Dedifferentiated amniotic fluid mesenchymal stem cell (primary cell): Measurements from ENCODE around the gene C16orf96.

Source experiments
- DNase-seq: peaks from one replicate; pipeline ENCODE4 v3.0.0-alpha.2; 2016; ENCODE audit errors: extremely low spot score

C16orf96 gene

DNA sequence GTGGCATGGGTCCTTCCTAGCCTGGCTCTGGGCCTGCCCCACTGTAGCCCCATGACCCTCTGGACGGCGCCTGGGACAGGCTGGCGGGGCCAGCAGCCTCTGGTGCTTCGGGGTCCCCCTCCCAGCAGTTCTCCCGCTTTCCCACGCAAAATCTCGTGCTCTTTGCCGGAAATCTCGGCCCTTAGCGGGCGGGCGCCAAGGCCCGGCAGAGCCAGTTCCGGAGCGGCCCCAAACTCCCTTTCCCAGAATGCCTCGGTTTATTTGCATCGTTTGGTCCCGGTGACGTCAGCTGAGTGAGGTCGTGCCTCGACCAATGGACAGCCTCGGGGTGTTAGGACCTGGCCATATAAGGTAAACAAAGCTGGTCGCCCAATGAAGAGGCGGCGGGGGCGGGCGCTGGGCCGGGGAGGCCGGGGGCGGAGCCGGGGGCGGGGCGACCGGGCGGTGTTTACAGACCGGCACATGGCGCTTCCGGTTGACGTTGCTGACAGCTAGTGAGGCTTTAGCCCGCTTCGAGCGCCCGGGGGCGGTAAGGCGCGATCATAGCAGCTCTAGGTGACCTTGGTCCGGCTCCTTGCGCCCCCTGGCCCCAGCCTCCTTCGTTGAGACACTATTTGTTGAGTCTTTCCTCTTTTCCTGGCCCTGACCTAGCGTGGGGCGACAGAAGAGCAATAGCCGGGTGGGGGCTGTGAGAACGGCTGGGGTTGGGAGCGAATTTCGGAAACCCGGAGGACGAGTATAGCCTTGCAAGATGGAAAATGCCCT lies 60.1 kb downstream of the C16orf96 start:
- peak; percentile 100 for DNase-seq

DNA sequence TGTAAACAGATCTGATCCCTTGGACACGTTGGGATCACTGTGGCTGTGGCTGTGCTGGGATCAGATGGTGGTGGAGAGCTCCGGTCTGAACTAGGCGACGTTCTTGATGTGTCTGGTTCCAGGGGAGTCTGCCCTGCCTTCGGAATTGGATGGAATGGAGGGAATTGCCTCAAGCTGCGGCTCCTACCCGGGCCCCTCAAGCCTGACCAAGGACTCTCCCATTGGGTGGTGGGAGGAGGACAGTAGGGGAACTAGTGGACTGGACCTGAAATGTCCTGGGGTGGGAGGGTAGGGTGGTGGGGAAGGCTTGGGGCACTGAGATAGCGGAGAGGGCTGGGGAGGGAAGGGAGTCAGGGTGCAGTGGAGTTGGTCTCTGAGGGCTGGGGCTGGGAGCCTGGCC lies 61.7 kb downstream of the C16orf96 start:
- DNase-seq = no peak

DNA sequence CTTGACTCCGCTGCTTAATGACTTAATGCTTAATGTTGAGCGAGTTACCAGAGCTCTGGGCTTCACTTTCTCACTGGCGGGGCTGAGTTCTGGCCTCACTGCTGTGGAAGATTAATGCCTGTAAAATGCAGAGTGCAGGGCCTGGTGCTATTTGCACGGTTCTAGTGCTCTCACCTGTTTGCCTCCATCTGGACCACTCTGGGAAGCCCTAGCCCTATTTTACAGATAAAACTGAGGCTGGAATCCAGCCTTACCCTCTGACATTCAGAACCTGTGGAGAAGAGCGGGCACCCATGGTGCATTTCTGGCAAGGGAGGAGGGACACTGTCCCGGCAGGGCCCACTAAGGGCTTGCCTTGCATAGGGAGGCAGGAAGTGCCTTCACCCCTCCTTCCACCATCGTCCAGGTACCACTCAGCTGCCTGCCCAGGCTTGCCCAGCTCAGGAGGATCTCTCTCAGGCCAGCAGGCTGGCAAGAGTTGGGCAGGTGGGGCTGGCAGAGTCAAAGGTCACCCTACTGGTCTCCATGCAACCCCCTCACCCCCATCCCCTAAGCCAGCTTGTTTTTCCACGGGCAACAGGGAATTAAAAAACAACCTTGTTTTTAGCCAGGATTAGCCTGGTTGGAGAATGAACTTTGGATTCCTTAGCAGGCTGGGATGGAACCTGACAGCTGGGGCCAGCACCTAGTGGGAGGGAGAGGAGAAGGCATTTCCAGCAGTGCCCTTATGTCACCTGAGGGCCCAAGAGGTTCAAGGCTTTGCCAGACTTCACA lies 62.7 kb downstream of the C16orf96 start:
- no peak for DNase-seq

DNA sequence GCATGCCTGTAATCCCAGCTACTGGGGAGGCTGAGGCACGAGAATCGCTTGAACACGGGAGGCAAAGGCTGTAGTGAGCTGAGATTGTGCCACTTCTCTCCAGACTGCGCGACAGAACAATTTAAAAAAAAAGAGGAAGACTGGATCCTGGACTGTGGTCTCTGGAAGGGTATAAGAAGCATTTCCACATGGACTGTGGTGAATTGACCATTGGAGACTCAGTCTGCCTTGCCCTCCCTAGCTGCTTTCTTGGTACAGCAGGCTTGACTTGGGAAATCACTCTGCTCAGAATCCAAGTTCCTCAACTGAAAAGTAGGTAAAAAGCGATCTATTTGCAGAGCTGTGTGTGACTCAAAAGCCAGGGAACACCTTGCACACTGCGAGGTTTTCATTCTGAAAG lies 67.5 kb downstream of the C16orf96 start:
- no peak for DNase-seq

DNA sequence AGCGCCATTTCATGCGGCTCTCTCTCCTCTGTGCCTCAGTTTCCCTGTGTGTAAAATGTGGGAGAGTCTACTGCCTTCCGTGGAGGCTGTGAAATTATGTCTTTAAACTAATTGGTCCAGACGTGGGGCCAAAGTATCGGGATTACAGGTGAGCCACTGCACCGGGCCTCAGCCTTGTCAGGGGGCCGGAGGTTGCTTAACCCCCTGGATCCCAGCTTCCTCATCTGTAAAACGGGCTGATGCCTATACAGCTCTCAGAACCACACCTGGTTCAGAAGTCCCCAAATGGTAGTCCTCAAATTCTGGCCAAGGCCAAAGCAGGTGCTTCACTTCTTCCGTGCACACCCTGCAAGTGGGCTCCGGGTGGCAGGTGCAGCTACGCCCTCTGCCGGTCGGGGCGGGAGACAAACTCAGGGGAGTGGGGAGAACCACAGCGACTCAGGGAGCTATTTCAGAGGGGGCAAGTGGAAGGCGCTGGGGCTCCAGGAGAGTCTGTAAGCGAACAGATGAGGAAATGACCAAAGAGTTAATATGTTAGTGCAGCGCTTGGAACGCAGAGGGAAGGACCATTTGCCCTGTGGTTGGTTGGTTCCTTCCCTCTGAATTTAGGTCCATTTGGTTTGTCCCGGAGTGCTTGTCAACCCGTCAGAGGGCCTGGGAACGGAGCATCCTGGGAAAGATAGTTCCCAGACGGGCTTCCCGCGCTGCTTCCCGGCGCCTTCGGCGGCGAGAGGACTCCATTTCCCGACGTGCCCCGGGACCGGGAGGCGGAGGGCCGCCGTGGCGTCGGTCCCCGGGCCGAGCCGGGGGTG lies 68.1 kb downstream of the C16orf96 start, which contains the start of gene MGRN1:
Gene MGRN1 (plus strand): TSS at position 812 of the 812 bp plus-strand sequence. CDS start 135 bp downstream, outside the sequence.
- peak; percentile 98 for DNase-seq

DNA sequence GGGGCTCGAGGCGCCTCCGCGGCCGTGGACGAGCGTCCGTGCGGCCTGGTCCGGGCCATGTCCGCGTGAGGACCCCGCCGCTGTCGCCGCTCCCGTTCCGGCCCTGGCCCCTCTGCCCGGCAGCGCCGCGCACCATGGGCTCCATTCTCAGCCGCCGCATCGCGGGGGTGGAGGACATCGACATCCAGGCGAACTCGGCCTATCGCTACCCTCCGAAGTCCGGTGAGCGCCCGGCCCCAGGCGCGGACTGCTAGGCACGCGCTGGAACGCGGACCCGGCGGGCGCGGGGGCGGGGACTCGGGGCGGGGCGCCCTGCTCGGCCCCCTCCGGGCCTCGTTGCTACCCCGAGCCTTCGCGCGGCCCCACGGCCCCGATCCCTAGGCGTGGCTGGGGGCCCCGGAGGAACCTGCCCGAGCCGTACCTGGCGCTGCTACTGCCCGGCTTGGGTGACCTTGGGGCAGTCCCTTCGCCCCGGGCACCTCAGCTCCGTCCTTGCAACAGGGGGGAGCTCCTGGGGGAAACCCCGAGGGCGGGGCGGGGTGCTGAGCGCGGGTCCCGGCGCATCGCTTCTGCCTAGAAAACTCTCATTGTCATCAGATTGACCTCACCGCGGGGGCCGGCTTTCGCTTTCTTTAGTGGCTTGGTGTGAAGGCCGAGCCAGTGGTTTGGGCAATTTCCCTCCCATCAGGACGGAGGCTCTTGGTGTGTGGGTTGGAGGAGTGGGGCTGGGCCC lies 68.9 kb downstream of the C16orf96 start:
- DNase-seq = peak; percentile 62

DNA sequence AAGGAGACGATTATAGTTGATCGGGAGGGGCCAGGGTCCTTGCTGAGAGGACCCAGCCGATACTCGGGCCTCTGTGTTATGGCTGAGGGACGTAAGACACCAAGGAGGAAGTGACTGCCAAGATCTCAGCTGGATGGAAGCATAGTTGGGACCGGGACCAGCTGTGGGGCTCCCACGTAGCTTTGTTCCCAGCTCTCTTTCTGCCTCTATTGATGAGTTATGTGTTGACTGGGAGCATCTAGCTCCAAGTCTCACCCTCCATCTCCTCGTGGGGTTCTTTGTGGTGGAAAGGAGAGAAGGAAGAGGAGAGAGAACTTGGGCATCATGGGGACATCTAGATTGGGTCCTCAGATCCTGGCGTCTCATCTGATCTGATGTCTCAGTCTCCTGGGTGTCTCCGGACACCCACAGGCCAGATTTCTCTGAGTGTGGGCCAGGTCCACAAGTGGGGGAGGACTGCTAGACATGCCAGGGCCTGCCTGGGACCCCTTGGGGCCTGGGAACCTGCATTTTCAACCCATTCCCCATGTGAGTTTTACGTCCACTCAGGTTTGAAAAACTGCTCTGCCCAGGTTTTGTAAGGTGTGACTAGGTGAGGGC lies 69.5 kb downstream of the C16orf96 start:
- no peak for DNase-seq

DNA sequence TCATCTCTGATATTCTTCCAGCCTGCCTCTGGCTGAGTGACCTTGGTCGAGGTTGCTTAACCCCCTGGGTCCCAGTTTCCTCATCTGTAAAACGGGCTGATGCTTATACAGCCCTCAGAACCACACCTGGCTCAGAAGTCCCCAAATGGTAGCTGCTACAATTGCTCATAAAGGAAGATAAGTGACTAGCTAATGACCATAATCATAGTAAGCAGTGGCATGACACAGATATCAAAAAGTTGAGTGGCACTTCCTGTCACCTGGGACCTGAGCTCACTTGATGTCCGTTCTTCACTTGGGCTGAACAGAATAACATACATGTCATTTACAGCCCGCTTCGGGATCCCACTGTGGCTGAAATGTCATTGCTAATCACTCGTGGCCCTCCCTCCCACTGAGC lies 70.3 kb downstream of the C16orf96 start:
- DNase-seq = no peak

DNA sequence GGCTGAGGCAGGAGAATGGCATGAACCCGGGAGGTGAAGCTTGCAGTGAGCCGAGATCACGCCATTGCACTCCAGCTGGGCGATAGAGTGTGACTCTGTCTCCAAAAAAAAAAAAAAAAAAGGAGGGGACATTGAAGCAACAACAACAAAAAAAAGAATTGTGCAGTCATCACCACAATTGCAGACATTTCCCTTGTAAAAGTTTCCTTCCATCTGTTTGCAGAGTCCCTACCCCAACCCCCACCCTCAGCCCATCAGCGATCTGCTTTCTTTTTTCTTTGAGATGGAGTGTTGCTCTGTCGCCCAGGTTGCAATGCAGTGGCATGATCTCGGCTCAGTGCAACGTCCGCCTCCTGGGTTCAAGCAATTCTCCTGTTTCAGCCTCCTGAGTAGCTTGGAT lies 72.1 kb downstream of the C16orf96 start:
- DNase-seq = no peak

DNA sequence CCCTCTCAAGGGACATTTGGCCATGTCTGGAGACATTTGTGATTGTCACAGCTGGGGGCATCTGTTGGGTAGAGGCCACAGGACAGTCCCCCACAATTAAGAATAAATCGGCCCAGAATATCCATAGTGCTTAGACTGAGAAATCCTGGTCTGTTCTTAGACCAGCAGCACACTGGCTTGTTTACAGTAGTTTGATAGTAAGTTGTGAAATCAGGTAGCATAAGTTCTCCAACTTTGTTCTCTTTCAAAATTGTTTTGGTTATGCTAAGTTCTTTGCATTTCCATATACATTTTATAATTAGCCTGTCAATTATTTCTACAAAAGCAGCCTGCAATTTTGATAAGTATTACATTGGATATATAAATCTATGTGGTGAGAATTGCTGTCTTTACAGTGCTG lies 75.3 kb downstream of the C16orf96 start:
- no peak for DNase-seq

DNA sequence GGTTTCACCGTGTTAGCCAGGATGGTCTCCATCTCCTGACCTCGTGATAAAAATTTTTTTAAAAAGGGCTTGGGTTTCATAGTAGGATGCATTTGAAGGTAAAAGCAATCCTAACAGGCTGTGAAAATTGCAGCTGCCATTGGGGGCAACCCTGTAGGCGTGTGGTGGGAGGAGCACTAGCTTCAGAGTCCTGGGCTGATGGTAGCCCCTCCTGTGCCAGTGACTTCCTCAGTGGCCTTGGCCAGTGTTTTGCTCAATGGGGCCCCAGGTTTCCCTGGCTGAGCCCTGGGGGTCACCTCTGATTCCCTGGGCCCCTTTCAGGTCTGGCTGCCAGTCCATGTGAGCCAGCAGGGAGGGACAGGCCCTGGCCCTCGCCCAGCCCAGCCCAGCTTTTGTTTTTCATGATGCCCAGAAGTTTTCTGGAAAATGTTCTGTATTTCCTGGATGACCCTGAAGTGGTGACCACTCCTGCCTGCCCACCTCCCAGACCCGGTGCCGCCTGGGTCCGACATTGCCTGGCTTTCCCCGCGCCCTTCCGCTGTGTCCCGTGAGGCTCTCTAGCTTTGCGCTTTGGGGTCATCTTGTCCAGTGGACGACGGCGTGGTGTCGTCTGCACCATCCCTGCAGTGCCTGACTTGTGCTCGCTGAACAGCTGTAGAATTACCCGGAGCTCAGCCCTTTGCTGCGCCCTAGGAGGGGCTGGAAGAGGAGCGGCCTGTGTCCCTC lies 77.9 kb downstream of the C16orf96 start:
- no peak for DNase-seq

DNA sequence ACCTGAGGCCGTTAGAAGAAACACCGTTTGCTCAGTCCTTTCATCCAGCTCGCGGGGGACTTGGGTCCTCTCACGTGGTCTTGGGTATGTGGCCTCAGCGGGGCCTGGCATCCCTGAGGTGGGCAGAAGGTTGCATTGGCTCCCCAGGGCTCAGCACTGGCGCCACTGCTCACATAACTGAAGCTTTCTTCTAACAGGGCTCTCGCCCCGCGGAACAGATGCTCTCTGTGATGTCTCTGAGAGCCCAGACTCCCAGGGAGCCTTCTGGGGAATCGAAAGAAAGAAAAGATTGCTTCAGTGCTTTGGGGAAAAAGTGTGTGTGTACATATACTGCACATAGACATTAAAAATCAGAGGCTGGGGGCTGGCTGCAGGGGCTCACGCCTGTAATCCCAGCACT lies 78.6 kb downstream of the C16orf96 start:
- DNase-seq = no peak

DNA sequence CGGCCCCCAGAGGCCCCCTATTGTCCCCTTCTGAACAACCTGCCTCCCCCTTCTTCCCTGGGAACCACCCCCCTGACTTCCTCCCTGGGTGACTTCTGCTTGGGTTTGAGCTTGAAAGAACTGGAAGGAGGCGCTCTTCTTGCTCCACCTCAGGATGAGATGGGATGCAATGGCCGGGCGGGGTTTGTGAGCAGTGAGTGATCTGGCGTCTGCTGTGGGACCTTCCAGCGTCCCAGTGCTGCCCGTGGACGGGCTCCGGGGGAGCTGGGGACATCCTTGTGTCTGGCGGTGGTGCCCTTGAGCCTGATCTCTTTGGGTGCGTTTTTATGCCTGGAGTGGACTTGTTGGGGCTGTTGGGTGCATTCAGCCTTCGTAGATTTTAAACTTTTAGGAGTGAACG lies 80.1 kb downstream of the C16orf96 start:
- DNase-seq = no peak

DNA sequence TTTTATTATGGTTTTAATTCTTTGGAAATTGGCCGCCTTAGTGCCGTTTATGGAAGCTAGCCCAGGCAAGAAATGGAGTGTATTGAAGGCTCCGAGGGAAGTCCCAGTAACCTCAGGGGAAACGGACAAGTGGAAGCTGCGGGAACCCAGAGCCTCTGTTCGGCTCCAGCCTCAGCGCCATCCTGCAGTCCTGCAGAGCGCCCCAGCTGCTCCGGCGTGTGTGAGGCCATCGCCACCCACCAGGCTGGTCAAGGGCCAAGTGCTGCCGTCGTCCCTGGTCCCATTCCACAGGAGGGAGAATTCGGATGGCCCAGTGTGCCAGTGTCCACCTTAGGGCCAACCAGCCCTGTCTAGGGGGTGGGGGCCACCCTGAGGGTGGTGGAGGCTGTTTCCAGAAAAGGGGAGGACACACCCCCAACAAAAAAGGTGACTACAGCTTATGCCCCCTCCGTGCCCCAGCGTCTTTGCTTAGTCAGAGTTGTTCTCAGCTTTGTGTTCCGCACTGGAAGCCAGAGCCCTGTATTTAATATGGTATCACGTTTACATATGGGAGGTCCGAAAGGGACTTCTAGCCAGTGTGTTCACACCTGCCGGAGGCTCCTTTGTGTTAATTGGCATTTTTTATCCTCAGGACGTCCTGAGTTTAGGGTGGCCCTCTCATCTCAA lies 81.5 kb downstream of the C16orf96 start:
- no peak for DNase-seq

DNA sequence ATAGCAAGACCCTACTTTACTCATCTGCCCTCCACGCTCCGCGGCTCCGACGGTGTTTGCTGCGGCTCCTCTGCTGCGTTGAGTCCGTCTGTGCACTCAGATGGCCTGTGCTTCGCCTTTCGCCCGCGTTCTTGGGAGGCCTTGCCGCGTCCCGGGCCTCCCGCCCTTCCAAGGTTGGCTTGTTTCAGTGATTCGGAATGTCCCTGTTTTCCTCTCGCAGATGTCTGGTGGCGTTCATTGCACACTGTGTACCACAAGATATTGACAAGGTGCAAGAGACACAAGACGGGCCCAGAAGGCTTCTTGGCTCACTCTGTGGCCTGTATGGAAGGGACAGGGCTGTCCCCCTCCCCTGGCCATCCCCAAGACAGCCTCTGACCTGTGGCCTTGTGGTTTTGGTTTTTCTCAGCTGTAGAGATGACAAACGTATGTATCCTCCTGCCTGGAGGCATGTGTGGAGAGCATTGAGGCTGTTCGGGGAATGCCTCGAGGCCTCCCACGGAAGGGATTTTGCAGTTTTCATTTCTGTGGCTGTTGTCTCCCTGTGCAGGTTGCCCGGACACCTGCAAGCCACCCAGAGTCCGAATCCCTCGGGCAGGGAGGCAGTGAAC lies 83.9 kb downstream of the C16orf96 start:
- DNase-seq = no peak

DNA sequence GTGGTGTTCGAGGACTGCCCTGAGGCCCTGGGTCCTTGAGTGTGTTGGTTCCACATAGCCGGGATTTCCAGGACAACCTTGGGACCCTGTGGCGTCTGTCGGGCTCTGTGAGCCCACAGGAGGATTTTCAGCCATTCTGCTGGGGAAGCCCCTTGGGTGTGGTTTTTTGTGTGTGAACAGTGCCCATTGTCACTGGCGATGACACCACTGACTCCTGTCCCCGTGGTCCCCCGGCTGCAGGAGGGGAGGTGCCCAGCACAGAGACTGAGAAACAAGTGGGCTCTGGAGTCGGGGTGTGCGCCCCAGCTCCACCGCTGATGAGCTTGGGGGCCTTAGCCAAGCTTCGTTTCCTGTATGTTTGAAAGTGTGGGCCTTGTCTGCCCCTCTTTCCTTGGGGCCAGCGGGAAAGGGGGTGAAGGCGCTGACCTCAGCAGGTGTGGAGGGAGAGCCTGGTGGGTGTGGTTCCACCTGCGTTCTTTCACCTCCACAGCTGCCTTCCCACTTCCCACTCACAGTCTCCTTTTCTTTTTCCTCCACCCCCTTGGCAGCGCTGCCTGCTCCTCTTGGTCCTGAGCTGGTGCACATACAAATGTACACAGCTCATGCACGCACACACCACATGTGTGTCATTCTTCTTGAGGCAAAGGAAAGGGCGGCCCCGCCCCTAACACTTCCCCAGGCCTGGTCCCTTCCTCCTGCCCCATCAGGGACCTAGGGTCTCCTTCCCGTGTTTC lies 84.6 kb downstream of the C16orf96 start:
- DNase-seq = no peak

DNA sequence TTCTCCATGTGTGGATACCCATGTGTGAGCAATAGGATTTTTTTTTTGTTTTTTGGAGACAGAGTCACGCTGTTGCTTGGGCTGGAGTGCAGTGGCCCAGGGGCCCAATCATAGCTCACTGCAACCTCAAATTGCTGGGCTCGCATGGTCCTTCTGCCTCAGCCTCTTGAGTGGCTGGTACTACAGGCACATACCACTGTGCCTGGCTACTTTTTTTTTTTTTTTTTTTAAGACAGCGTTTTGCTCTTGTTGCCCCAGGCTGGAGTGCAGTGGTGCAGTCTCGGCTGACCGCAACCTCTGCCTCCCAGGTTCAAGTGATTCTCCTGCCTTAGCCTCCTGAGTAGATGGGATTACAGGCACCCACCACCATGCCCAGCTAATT lies 85.2 kb downstream of the C16orf96 start:
- no peak for DNase-seq

DNA sequence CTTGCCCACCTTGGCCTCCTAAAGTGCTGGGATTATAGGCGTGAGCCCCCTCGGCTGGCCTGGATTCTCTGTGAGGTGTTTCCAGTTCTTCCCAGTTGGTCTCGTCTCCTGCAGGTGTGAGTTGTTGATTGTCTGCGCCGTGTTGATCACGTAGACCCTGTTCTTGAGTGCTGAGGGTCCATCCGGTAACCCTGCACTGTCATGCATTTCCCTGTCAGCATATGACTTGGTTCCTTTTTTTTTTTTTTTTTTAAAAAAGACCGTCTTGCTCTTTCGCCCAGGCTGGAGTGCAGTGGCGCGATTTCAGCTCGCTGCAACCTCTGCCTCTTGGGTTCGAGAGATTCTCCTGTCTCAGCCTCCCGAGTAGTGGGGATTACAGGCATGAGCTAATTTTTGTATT lies 85.8 kb downstream of the C16orf96 start:
- DNase-seq = no peak
